Endothelial cell (in vitro differentiated cells): ENCODE measurements around the gene MFN1. TPM values are rescaled to one million over a fixed set of nuclear protein-coding genes. Genes with fewer than 3 reads are reported as not detected.

Experiments
- DNase-seq: peaks from one replicate; pipeline ENCODE4 v3.0.0; 2021; ENCODE audit warnings: low spot score
- H3K27ac Mint-ChIP-seq: one replicate; pipeline ENCODE4 v1.8.0; 2021; ENCODE audit warnings: mixed read lengths, inconsistent platforms; ENCODE audit not compliant: unreplicated experiment
- H3K27me3 Mint-ChIP-seq: one replicate; pipeline ENCODE4 v1.8.0; 2021; ENCODE audit warnings: mild to moderate bottlenecking, moderate library complexity, mixed read lengths, inconsistent platforms; ENCODE audit not compliant: unreplicated experiment
- H3K36me3 Mint-ChIP-seq: one replicate; pipeline ENCODE4 v1.8.0; 2021; ENCODE audit warnings: mild to moderate bottlenecking, low read depth, mixed read lengths, inconsistent platforms; ENCODE audit not compliant: unreplicated experiment
- H3K4me1 Mint-ChIP-seq: one replicate; pipeline ENCODE4 v1.8.0; 2021; ENCODE audit warnings: mild to moderate bottlenecking, mixed read lengths, inconsistent platforms; ENCODE audit not compliant: unreplicated experiment
- H3K4me3 Mint-ChIP-seq: one replicate; pipeline ENCODE4 v1.8.0; 2021; ENCODE audit warnings: mild to moderate bottlenecking, mixed read lengths, inconsistent platforms; ENCODE audit not compliant: unreplicated experiment
- H3K9me3 Mint-ChIP-seq: one replicate; pipeline ENCODE4 v1.8.0; 2021; ENCODE audit warnings: mixed read lengths, inconsistent platforms; ENCODE audit not compliant: unreplicated experiment
- long read RNA-seq: library from polyadenylated mRNA; unstranded; transcript quantifications from one replicate; pipeline ENCODE4 v2.0.0, GENCODE V29; 2020; ENCODE audit not compliant: unreplicated experiment
- total RNA-seq: library from RNA; stranded (reverse); fragmentation: NEBNext Ultra II Directional; extraction: Animal tissue kit (Norgen Biotek cat#: 25700); gene quantifications from one replicate; pipeline ENCODE4 v1.2.1, GENCODE V29; 2021; ENCODE audit not compliant: unreplicated experiment
- TF ChIP-seq, protein P1 (sequence below): fragments of 200-600 bp; sonication (generic); IDR thresholded peaks from one replicate; pipeline ENCODE4 v1.5.0; 2021; ENCODE audit warnings: antibody characterized with exemption; ENCODE audit not compliant: unreplicated experiment

The MFN1 gene
- total RNA-seq, result 30.7 TPM
- long read RNA-seq, full-length matches to known transcripts, result 3 of 4 reads
- long read RNA-seq, partial matches to known transcripts, result 1 of 4 reads
- long read RNA-seq, other reads (novel, unspliced or antisense), result 0 of 4 reads

DNA sequence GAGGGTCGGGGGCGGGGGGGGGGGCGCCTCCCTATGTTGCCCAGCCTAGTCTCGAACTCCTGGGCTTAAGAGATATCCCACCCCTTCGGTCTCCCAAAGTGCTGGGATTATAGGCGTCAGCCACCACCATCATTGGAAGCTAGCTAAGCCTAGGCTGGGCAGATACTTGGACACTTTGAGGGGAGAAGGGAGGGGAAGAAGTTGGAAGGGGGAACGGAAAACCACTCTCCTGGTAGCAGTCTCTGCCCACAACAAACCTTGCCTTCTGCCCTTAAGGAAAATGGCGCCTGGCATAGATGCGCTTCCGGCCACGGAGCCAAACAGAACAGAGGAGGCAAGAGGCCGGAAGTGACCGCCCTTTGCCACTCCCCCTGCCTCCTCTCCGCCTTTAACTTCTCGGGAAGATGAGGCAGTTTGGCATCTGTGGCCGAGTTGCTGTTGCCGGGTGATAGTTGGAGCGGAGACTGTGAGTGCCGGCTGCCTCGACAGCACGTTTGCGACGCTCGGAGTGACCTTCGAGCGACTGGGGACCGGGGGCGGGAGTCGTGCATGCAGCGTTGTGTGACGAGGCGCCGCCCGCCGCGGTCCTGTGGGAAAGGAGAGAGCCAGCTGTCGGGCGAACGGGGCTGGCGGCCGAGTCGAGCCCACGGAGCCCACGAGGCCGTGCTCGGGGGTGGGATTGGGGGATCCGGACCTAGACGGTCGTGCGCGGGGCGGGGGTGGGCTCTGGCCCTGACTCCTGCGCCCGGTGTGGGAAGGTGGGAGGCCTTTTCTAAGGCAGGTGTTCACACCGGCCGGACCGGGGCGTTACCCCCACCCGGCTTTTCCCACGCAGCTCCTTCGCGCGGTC is at the start of gene MFN1:
TSS of gene MFN1 (plus strand) at position 365 of the 850 bp plus-strand sequence. CDS start 1,143 bp downstream, outside the sequence.
- Mint-ChIP-seq H3K27ac (peak within 1 kb of the TSS; percentile 94), H3K4me3 (peak within 1 kb of the TSS; percentile 98), H3K4me1 (peaks cover 10% of the 10 kb centered on the region), H3K27me3 (peaks cover 3% of the 10 kb centered on the region), H3K9me3 (no peaks in the 10 kb centered on the region), H3K36me3 (peaks cover 12% of the 10 kb centered on the region)
- peak; percentile 84 for DNase-seq
- TF ChIP-seq, protein P1, sequence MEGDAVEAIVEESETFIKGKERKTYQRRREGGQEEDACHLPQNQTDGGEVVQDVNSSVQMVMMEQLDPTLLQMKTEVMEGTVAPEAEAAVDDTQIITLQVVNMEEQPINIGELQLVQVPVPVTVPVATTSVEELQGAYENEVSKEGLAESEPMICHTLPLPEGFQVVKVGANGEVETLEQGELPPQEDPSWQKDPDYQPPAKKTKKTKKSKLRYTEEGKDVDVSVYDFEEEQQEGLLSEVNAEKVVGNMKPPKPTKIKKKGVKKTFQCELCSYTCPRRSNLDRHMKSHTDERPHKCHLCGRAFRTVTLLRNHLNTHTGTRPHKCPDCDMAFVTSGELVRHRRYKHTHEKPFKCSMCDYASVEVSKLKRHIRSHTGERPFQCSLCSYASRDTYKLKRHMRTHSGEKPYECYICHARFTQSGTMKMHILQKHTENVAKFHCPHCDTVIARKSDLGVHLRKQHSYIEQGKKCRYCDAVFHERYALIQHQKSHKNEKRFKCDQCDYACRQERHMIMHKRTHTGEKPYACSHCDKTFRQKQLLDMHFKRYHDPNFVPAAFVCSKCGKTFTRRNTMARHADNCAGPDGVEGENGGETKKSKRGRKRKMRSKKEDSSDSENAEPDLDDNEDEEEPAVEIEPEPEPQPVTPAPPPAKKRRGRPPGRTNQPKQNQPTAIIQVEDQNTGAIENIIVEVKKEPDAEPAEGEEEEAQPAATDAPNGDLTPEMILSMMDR, result no peak

DNA sequence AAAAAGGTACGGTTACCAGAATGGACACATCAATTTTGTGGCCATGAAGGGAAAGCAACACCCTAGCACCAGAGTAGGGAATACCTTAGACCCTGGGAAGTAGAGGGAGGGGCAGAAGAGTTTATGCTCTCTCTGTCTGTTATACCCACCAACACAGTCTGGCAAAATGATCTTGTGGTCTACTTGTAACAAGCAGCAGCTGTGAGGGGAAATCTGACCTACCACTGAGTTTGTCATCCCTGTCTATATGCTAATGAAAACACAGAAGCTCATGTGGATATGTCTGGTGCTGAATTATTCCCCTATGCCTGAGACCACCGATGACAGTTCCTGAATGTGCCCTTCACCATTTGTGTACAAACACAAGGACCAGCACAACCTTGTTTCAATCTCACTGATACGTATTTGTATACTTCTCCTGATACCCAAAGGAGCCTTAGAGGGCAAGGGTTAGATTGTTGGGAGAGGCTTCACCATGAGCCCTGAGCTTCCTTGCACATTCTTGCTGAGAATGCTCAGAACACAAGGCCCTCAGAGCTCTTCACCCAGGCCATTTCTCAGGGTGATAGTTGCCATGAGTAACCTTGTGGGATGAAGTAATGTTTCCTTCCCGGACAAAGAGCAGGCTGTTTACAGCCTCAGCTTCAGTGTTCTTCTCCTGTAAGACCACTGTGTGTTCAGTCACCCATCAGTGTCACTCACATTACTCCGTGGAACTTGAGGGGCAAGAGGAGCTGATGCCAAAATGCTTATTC is 49.4 kb upstream of the MFN1 start:
- Mint-ChIP-seq H3K4me3 (no peak overlapping the region), H3K27me3 (peaks cover 2% of the 10 kb centered on the region), H3K27ac (no peak overlapping the region), H3K9me3 (no peaks in the 10 kb centered on the region), H3K36me3 (no peaks in the 10 kb centered on the region), H3K4me1 (no peaks in the 10 kb centered on the region)
- TF ChIP-seq, protein P1, result no peak
- no peak for DNase-seq

DNA sequence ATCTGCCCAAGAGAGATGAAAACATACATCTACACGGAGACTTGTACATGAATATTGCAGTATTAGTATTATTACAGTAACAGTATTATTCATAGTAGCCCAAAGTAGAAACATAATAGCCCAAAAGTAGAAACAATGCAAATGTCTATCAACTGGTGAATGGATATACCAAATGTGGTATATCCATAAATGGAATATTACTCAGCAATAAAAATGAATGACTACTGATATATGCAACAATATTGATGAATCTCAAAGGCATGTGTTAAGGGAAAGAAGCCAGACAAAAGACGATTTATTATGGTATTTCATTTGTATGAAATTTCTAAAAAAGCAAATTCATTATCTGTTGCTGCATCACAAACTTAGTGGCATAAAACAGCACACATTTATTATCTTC is 48.2 kb upstream of the MFN1 start:
- DNase-seq, result no peak
- H3K9me3 Mint-ChIP-seq, result peaks cover 3% of the 10 kb centered on the region

DNA sequence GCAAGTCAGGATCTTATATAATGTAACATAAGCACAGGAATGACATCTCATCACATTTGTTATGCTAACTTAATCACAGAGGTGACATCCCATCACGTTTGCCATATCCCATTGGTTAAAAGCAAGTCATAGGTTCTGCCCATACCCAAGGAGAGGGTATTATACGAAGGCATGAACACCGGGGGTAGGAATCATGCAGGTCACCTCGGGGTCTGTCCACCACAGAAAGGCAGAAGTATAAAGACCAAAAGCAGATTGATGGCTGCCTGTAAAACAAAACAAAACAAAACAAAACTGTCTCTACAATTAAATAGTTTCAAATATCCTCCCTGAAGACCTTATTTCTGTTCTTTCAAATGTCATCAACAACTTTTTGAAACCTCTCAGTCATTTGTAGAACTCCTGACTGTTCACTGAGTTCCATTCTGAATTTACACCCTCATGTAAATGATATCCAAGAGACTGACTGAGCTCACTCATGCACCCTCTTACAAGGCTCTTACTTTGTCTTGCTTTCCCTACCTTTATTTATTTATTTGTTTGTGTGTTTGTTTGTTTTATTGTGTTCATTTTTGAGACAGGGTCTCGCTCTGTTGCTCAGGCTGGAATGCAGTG is 47.4 kb upstream of the MFN1 start:
- TF ChIP-seq, protein P1, result no peak
- no peak for DNase-seq
- Mint-ChIP-seq H3K27ac (no peak overlapping the region), H3K9me3 (peaks cover 3% of the 10 kb centered on the region), H3K4me3 (no peak overlapping the region), H3K4me1 (peaks cover 9% of the 10 kb centered on the region), H3K36me3 (no peaks in the 10 kb centered on the region), H3K27me3 (no peaks in the 10 kb centered on the region)

More for the DNA sequence above, 48.2 kb upstream of the MFN1 start:
- H3K4me3 Mint-ChIP-seq, result no peak overlapping the region
- H3K36me3 Mint-ChIP-seq, result no peaks in the 10 kb centered on the region
- H3K4me1 Mint-ChIP-seq, result peaks cover 6% of the 10 kb centered on the region
- no peak overlapping the region for H3K27ac Mint-ChIP-seq
- no peaks in the 10 kb centered on the region for H3K27me3 Mint-ChIP-seq
- TF ChIP-seq, protein P1, result no peak
